ENCODE measurements around the gene SPANXA1.
"Not testable (repeated sequence)": the region's sequence is repeated elsewhere in the genome, so short reads cannot be mapped to it uniquely, and the experiment has no call there.

SPANXA1 gene

GRCh38 chrX:141584638-141585037 is at the start of gene SPANXA1:
Gene SPANXA1, minus strand, starts transcription at chrX:141584738. Its CDS starts 60 bp downstream, at chrX:141584678.
- not testable (repeated sequence) for DNase-seq

GRCh38 chrX:141632124-141632523 is 47.6 kb upstream of the SPANXA1 start:
- DNase-seq, result no peak

GRCh38 chrX:141619336-141619735 is 34.8 kb upstream of the SPANXA1 start:
- no peak for DNase-seq

- DNase-seq, result no peak
Measured at GRCh38 chrX:141609111-141609510, 24.6 kb upstream of the SPANXA1 start.

- DNase-seq, result not testable (repeated sequence)
Measured at GRCh38 chrX:141589408-141589807, 4.9 kb upstream of the SPANXA1 start, which contains the start of gene SPANXA2. Gene SPANXA2, plus strand, starts transcription at chrX:141589708. Its CDS starts 60 bp downstream, at chrX:141589768.

GRCh38 chrX:141542551-141542950 is 42.0 kb downstream of the SPANXA1 start:
- not testable (repeated sequence) for DNase-seq
